ENCODE measurements around the gene SLC34A2. TPM values are rescaled to one million over a fixed set of nuclear protein-coding genes. Genes with fewer than 3 reads are reported as not detected.

The SLC34A2 gene
- total and polyA plus RNA-seq, 2 experiments from 2014 or later, result not detected

DNA sequence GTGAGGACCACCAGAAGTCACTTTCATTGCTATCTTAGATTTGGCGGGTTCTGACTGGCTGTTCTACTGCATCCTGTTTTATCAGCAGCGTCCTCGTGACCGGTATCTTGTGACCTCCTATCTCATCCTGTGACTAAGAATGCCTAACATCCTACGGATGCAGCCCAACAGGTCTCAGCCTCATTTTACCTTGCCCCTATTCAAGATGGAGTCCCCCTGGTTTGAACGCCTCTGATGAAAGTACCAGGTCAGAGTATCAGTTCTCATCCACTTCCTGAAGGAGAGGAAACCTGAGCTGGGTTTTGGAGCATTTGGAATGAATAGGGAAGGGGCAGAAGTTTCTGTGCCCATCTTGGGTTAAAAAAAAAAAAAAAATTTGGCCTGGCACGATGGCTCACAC is 70.2 kb downstream of the SLC34A2 start:
- Histone ChIP-seq H3K79me2 (ENCODE audit: insufficient read depth) (no peaks in the 10 kb centered on the region), H3K4me2 (ENCODE audit: unreplicated experiment) (no peak overlapping the region), H3K27ac (no peak overlapping the region), H2AFZ (no peak overlapping the region), H3K4me1 (ENCODE audit: insufficient read depth) (no peaks in the 10 kb centered on the region), H3K9me3 (ENCODE audit: low read depth) (no peaks in the 10 kb centered on the region), H4K20me1 (ENCODE audit: insufficient read depth) (no peaks in the 10 kb centered on the region), H3K9me2 (ENCODE audit: insufficient read depth) (no peaks in the 10 kb centered on the region), H3F3A (ENCODE audit: insufficient read depth) (no peaks in the 10 kb centered on the region), H3K36me3 (ENCODE audit: low read depth) (no peaks in the 10 kb centered on the region), H3K9ac (no peak overlapping the region), H3K27me3 (replicated peaks; ENCODE audit: insufficient read depth) (no peaks in the 10 kb centered on the region), H3K4me3 (no peak overlapping the region)
- TF ChIP-seq EZH2 (IDR thresholded peaks at IDR 0.05; ENCODE audit: insufficient read depth, poor library complexity, severe bottlenecking) (no peak), EZH2phosphoT487 (IDR thresholded peaks at IDR 0.05; ENCODE audit: insufficient read depth, low read depth) (no peak)
- DNase-seq, result no peak
- in situ Hi-C loops (cut with MboI), result no loop called here
- WGBS, 2 experiments (ENCODE audit: low coverage in 1 of 2, low lambda C conversion rate in 2 of 2, missing lambda C conversion rate in 2 of 2), result 68 to 72% methylated on average over 7 of the region's 7 CpGs

DNA sequence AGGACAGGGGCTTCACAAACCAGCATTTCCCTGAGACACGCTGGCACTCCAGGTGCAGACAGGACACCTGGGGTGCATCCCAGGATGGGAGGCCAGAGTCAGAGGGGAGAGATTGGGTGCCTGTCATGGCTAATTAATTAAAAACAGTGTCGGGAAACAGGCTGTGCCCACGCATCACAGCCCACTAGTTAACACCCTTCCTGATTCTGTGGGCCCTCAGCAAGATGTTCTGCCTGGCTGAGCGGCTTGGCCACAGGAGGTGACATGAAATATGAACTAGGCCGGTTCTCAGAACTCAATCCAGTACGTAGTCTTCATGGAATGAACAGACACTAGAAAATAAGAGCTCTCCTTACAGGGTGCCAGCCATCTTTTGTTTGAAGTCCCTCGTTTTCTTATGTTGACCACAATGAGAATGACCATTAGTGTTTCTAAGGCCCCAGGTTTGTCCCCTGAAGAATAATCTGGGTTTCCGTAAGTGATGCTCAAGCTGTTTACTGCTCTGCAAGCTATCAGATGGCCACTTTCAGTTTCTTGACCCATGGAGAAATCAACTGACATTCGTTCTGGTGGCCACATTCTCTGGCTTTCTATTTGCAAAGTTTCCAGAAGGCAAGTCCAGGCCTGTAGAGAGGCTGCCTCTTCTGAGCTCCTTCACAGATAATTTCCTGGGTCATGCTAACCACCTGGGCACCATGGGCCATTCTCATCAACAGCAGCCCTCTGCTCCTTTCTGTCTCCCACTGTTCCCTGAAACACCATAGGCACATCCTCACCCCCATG is 72.3 kb downstream of the SLC34A2 start:
- Histone ChIP-seq H3K27me3 (replicated peaks; ENCODE audit: insufficient read depth) (no peaks in the 10 kb centered on the region), H3K4me2 (ENCODE audit: unreplicated experiment) (no peak overlapping the region), H4K20me1 (ENCODE audit: insufficient read depth) (no peaks in the 10 kb centered on the region), H3F3A (ENCODE audit: insufficient read depth) (no peaks in the 10 kb centered on the region), H3K9me2 (ENCODE audit: insufficient read depth) (no peaks in the 10 kb centered on the region), H3K9me3 (ENCODE audit: low read depth) (no peaks in the 10 kb centered on the region), H3K36me3 (ENCODE audit: low read depth) (no peaks in the 10 kb centered on the region), H3K79me2 (ENCODE audit: insufficient read depth) (no peaks in the 10 kb centered on the region), H2AFZ (no peak overlapping the region), H3K27ac (no peak overlapping the region), H3K4me1 (ENCODE audit: insufficient read depth) (no peaks in the 10 kb centered on the region), H3K4me3 (no peak overlapping the region), H3K9ac (no peak overlapping the region)
- 48 to 58% methylated on average over 9 of the region's 9 CpGs for WGBS, 2 experiments (ENCODE audit: low coverage in 1 of 2, low lambda C conversion rate in 2 of 2, missing lambda C conversion rate in 2 of 2)
- in situ Hi-C loops (cut with MboI), result no loop called here
- TF ChIP-seq EZH2 (IDR thresholded peaks at IDR 0.05; ENCODE audit: insufficient read depth, poor library complexity, severe bottlenecking) (no peak), EZH2phosphoT487 (IDR thresholded peaks at IDR 0.05; ENCODE audit: insufficient read depth, low read depth) (no peak)
- no peak for DNase-seq

Small RNA genes within 50 kb of the gene (small RNA-seq; reads per million reads assigned to genes)
- not detected for gene AC092436.3 (ENCODE audit: low read depth, low replicate concordance)
- not detected for gene MTND4LP22 (ENCODE audit: low read depth, low replicate concordance)
- gene RPS29P11 (ENCODE audit: low read depth, low replicate concordance), result not detected

Other genes starting within 250 kb of the SLC34A2 start
- 62.8 and 101 TPM in 2 replicates for gene SEL1L3, start 207.1 kb downstream of the SLC34A2 start, total RNA-seq (2014; rRNA removed; shearing (Covaris generic))
- gene SEL1L3, start 207.1 kb downstream of the SLC34A2 start, polyA plus RNA-seq (2016; fragmentation: Nextera tagmentation; extraction: Ambion mirVana), result 23.1 and 24.5 TPM in 2 replicates